HG02840 (cell line): ENCODE measurements around the gene ATG12.
"Not testable (repeated sequence)": the region's sequence is repeated elsewhere in the genome, so short reads cannot be mapped to it uniquely, and the experiment has no call there.

Experiments
- ATAC-seq: cut with Tn5 transposase; IDR thresholded peaks from one replicate; pipeline ENCODE4 v1.9.1; 2021; ENCODE audit warnings: mild to moderate bottlenecking, moderate library complexity, moderate number of reproducible peaks; ENCODE audit not compliant: unreplicated experiment, low FRiP score

The ATG12 gene

DNA sequence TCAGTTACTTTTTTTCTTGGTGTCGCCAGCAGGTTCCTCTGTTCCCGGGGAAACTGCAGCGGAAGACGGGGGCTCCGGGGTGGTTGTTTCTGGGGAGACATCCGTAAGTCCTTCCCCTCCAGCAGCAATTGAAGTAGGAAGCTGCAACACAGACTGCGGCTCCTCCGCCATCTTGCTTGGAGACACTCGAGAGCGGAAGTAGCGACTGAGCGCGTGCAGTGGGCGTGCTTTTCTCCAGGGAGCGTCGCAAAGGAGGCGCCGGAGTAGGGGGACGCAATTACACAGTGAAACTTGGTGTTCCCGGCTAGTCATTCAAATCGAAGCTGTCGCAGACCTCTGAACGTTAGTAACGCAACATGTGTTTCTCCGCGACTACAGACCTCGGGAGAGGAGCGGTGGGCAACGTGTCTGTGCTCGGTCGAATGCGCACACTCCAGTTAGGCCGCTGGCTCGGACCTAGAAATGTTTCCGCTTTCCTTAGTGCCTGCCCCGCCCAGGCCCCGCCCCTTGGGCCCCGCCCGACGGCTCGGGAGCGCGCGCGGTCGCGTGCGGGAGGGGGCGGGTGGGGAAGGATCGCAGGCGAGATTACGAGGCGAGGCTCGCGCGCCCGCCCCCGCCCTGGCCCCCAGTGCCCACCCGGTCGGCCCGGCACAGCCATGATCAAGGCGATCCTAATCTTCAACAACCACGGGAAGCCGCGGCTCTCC, at the start of gene ATG12, which contains the start of gene AP3S1:
Gene ATG12, minus strand, starts transcription at position 184 of the 707 bp plus-strand sequence. Its CDS starts 13 bp downstream, at position 171.
Gene AP3S1, plus strand, starts transcription at position 554 of the 707 bp plus-strand sequence. Its CDS starts 103 bp downstream, at position 657.
- ATAC-seq, result peak; percentile 79

GRCh38 chr5:115888027-115888426, 46.7 kb upstream of the ATG12 start:
- no peak for ATAC-seq

DNA sequence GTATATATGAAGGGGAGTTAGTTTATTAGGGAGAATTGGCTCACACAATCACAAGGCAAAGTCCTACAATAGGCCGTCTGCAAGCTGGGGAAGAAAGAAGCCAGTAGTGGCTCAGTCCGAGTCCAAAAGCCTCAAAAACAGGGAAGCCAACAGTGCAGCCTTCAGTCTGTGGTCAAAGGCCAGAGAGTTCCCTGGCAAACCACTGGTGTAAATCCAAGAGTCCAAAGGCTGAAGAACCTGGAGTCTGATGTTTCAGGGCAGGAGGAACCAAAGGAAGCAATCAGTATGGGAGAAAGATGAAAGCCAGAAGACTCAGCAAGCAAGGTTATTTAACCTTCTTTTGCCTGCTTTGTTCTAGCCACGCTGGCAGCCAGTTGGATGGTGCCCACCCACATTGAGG, 43.8 kb upstream of the ATG12 start:
- ATAC-seq, result not testable (repeated sequence)

- no peak for ATAC-seq
Measured at GRCh38 chr5:115884704-115885103, 43.3 kb upstream of the ATG12 start.

- ATAC-seq, result not testable (repeated sequence)
Measured at GRCh38 chr5:115882434-115882833, 41.1 kb upstream of the ATG12 start.

- not testable (repeated sequence) for ATAC-seq
Measured at GRCh38 chr5:115877342-115877741, 36.0 kb upstream of the ATG12 start.

GRCh38 chr5:115875447-115875846, 34.1 kb upstream of the ATG12 start:
- no peak for ATAC-seq

- no peak for ATAC-seq
Measured at GRCh38 chr5:115873392-115873791, 32.0 kb upstream of the ATG12 start.

DNA sequence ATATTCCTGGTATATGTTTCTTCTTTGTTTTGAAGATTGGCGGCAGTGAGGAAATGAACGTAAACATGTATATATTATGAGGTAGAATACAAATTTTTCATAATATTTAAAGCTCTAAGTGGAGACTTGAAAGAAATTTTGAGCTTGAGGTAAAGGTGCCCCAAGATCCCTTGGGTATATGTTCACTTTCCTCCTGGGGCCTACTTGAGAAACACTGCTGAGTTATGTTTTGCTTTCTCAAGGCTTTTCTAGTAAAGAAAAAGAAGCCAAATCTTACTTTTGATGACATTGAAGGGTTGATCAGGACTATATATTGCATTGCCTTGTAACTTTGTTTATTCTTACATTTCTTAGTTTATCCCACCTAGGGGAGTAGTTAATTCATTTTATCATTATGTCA, 31.1 kb upstream of the ATG12 start:
- no peak for ATAC-seq

DNA sequence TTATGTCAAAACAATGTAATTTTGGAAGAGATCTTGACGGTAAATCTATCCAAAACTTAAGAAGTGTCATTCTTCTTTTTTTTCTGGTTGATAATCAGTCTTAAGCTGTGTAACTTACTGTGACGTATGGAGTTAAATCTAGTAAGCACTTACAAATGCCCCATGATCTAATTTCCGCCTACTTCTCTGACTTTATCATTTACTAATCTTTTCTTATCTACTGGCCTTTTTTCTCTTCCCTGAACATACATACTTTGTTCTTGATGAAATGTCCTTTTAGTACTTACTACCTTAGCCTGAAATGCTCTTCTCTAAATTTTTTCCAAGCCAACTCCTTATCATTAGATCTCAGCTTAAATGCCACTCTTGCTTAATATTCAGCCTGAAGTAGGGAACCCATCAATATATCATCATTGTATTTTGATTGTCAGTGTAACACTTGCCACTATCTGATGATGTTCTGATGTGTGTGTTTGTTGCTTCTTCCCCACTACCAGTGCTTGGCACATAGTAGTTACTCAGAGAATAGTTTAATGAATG, 28.0 kb upstream of the ATG12 start:
- no peak for ATAC-seq

GRCh38 chr5:115859378-115859777, 18.0 kb upstream of the ATG12 start:
- no peak for ATAC-seq

DNA sequence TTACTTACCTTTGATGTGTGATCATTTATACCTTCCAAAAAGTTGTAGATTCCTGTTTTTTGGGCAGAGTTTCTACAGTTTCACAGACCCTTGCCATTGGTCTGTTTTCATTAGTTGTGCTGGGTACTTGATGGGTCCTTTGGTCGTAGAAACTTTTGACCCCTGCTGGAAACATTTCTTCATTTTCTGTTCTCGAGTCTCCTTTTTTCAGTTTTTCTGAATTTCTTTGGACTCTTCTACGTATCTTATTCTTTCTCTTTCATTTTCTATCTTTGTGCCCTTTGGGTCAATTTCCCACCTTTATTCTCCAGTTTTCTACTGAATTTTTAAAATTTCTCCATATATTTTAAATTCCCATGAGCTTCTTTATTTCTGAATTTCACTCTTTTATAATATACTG, 17.0 kb upstream of the ATG12 start:
- ATAC-seq, result no peak

DNA sequence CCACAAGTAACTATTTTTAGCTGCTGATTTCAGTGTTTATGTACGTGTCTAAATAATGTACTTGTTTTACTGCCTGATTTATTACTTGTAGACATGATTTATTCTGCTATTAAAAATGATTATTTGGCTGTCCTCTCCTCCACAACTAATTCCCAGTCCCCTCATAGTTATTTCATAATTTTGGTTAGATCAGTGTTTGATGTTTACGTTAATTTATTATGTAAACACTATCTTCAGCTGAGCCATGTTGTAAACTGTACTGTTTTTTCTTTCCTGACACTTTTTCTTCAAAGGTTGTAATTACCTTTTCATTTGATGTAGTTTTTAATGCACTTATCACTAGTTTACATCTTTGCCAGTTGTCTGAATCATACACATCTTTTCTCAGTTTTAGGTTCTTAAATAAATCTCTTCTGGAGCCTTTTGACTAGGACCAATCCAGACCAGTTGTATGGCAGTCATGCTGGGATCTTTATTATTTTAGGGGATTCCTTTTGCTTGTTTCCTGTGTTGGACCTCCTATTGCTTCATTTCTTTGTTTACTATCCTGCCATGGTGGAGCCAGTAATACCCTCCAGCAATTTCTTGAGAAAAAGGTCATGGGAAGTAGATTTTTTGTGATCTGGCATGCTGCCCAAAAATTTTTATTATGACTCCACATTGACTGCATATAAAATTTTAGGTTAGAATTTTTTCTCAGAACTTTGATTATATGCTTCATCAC, 16.4 kb upstream of the ATG12 start:
- no peak for ATAC-seq

DNA sequence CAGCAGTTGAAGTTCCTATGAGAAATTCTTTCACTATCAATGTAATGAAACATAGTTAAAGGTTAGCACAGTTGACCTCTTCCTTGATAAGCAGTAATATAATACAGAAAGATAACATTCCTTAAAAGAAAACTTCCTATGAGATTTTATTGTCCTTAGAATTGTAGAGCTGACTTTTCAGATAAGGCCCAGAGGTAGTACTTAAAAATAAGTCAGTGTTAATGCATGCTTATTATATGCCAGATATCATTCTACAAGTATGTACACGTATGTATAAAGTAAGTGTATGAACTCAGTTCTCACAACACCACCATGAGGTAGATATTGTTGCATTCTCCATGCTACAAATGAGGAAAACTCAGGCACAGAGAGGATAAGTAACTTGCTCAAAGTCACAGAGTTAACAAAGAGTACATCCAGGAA, 15.7 kb upstream of the ATG12 start:
- ATAC-seq, result no peak

DNA sequence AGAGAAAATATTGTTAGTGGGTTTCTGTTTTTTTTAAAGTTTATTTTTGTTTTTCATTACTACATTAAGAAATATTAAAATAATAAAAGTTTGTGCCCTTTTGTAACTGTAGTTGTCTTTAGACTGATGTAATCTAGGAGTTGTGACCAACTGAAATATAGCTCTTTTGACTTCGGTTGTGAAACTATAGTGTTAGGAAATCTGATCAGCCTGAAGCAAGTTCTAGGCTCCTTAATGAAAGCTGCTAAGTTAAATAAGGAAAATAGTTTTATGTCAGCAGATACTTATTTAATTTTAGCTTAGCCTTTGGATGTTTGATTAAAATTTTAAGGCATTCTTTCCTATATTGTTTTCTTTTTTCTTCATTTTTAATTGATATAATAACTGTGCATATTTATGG, 14.6 kb upstream of the ATG12 start:
- ATAC-seq, result no peak

- no peak for ATAC-seq
Measured at GRCh38 chr5:115854139-115854538, 12.8 kb upstream of the ATG12 start.

- ATAC-seq, result no peak
Measured at GRCh38 chr5:115850744-115851416, 9.5 kb upstream of the ATG12 start.

- no peak for ATAC-seq
Measured at GRCh38 chr5:115849258-115849798, 8.0 kb upstream of the ATG12 start.

GRCh38 chr5:115847290-115847689, 5.9 kb upstream of the ATG12 start:
- ATAC-seq, result no peak

- ATAC-seq, result no peak
Measured at GRCh38 chr5:115844321-115844817, 3.0 kb upstream of the ATG12 start.
